ENCODE data around the gene GLDC. TPM values are rescaled to one million over a fixed set of nuclear protein-coding genes. Genes with fewer than 3 reads are reported as not detected.

GLDC gene
- total RNA-seq, 4 donors from 2014 or later = 2.4 to 7.4 (median 4.8) TPM

DNA sequence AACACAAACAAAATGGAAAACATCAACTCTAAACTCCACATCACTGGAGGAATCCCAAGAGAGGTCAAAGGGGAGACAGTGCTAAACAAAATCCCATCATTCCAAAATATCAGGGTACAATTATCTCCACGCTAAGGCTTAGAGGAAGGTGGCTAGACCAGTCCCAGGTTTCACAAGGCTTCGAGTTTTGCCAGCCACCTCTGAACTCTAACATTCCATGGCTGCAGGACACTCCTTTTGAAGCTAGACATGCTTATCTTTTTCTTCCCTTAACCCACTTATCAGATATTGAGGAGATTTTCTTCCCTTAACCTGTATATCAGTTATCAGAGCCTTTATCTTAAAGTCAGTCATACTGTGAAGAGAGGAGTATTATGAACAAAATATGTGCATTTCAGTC is 53.3 kb downstream of the GLDC start:
- H3K9me3 ChIP-seq = no peaks in the 10 kb centered on the region
- H3K27ac ChIP-seq = no peak overlapping the region
- no peaks in the 10 kb centered on the region for H3K36me3 ChIP-seq
- no peak overlapping the region for H3K4me3 ChIP-seq
- no peak for DNase-seq (ENCODE audit: low spot score in 2 of 2)
- H3K27me3 ChIP-seq = no peaks in the 10 kb centered on the region
- no peak for TF ChIP-seq CTCF (IDR thresholded peaks at IDR 0.05)
- TF ChIP-seq POLR2AphosphoS5 (IDR thresholded peaks at IDR 0.05) = no peak
- no peak for TF ChIP-seq EP300 (IDR thresholded peaks at IDR 0.05)
- no peak for TF ChIP-seq POLR2A (IDR thresholded peaks at IDR 0.05)
- H3K4me1 ChIP-seq = no peaks in the 10 kb centered on the region
- WGBS = 38% methylated on average over 2 of the region's 2 CpGs

DNA sequence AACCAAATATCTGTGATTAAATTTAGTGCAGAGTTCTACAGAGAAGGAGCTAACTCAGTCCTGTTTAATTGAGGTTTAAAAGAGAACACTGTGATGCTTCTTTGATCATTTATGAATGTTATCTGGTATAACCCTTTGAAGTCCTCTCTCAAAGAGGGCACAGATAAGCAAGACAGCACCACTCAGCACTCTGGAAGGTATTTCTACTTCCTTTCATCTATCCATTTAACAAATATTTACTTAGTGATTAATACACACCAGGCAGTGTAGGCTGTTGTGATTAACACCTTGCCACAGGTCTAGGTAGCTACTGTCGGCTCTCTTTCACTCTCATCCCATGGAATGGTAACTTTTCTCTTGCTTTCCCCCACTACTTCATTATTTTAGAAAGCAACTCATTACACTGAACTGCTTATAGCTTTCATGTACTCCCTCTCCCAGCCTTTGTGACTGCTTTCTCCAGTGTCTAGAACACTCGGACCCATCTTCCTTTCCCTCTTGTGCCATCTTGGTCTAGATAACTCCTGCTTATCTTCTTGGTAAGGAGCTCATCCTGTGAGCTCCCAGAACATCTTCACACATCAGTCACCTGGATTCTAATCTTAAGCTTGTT is 54.7 kb downstream of the GLDC start:
- H3K27me3 ChIP-seq = no peaks in the 10 kb centered on the region
- H3K27ac ChIP-seq = no peak overlapping the region
- no peaks in the 10 kb centered on the region for H3K9me3 ChIP-seq
- H3K36me3 ChIP-seq = no peaks in the 10 kb centered on the region
- no peak for DNase-seq (ENCODE audit: low spot score in 2 of 2)
- H3K4me1 ChIP-seq = no peaks in the 10 kb centered on the region
- no peak overlapping the region for H3K4me3 ChIP-seq
- 70% methylated on average over 2 of the region's 2 CpGs for WGBS
- no peak for TF ChIP-seq POLR2A (IDR thresholded peaks at IDR 0.05)
- no peak for TF ChIP-seq CTCF (IDR thresholded peaks at IDR 0.05)
- no peak for TF ChIP-seq EP300 (IDR thresholded peaks at IDR 0.05)
- no peak for TF ChIP-seq POLR2AphosphoS5 (IDR thresholded peaks at IDR 0.05)

GRCh38 chr9:6590334-6590733 is 55.2 kb downstream of the GLDC start:
- no peak for TF ChIP-seq POLR2AphosphoS5 (IDR thresholded peaks at IDR 0.05)
- TF ChIP-seq CTCF (IDR thresholded peaks at IDR 0.05) = no peak
- TF ChIP-seq POLR2A (IDR thresholded peaks at IDR 0.05) = no peak
- TF ChIP-seq EP300 (IDR thresholded peaks at IDR 0.05) = no peak
- H3K4me3 ChIP-seq = no peak overlapping the region
- H3K4me1 ChIP-seq = no peaks in the 10 kb centered on the region
- DNase-seq (ENCODE audit: low spot score in 2 of 2) = no peak
- no peaks in the 10 kb centered on the region for H3K36me3 ChIP-seq
- H3K9me3 ChIP-seq = no peaks in the 10 kb centered on the region
- no peaks in the 10 kb centered on the region for H3K27me3 ChIP-seq
- WGBS = 55% methylated on average over 2 of the region's 2 CpGs
- H3K27ac ChIP-seq = no peak overlapping the region

DNA sequence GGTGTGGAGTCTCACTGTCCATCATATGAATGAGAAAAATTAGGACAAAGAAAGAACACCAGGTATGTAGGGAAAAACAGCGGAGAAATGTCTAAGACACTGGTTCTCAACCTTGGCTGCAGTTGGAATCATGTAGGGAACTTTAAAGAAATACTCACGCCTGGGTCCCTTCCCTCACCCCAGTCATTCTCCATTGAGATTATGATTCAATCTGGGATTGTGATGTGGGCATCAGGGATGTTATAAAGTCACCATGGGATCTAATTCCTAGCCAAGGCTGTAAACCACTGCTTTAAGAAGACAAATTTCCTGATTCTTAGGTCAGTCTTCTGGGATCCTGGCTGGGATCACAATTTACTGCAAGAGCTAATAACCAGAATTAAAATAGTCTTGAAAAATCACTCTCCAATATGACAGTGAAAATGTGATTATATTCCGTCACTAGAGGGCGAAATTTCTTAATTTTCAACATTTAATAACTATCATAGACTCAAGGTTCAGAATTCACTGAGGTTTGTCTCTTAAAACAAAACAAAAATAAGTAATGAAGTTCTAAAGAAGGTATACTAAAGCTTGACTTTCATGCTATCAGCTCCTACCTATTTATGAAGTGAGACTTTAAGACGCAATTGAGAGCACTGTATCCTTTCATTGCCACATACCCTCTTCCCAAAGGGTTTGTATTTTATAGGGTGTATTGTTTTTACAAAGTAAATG is 60.5 kb downstream of the GLDC start:
- H3K4me3 ChIP-seq = no peak overlapping the region
- H3K36me3 ChIP-seq = no peaks in the 10 kb centered on the region
- WGBS = 53% methylated on average over 5 of the region's 5 CpGs
- no peak for TF ChIP-seq POLR2A (IDR thresholded peaks at IDR 0.05)
- TF ChIP-seq EP300 (IDR thresholded peaks at IDR 0.05) = no peak
- TF ChIP-seq CTCF (IDR thresholded peaks at IDR 0.05) = peak; percentile 19 to 22
- no peak overlapping the region for H3K27ac ChIP-seq
- DNase-seq (ENCODE audit: low spot score in 2 of 2) = no peak
- no peaks in the 10 kb centered on the region for H3K9me3 ChIP-seq
- H3K4me1 ChIP-seq = no peaks in the 10 kb centered on the region
- no peaks in the 10 kb centered on the region for H3K27me3 ChIP-seq

DNA sequence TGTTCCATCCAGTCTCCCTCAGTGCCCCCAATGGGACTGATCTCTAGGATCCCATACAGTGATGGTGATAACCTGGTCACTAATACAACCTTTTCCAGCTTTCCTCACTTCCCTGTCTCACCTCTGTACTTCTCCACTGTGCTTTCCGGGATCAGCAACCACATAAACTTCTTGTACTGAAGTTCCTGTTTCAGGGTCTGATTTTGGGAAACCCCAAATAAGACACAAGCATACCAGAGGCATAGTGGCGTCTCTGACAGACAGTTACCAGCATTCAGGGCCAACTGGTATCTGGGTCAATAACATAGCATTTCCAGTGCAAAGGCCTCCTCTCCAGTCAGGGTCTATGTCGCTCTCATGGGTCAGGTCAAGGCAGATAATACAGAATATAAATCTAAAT is 64.3 kb downstream of the GLDC start:
- WGBS = 86% methylated on average over 3 of the region's 3 CpGs

More for the DNA sequence above, 64.3 kb downstream of the GLDC start:
- Histone ChIP-seq H3K27me3 (no peaks in the 10 kb centered on the region), H3K36me3 (no peaks in the 10 kb centered on the region), H3K27ac (no peak overlapping the region), H3K4me1 (no peaks in the 10 kb centered on the region), H3K4me3 (no peak overlapping the region), H3K9me3 (no peaks in the 10 kb centered on the region)
- TF ChIP-seq CTCF (IDR thresholded peaks at IDR 0.05) = no peak
- DNase-seq (ENCODE audit: low spot score in 2 of 2) = no peak

Measured in suprapubic skin (tissue), 4 donors.